Esophagus (tissue), 2 donors: ENCODE measurements around the gene DCTPP1. TPM values are rescaled to one million over a fixed set of nuclear protein-coding genes. Genes with fewer than 3 reads are reported as not detected.

Source experiments
- H3K27ac ChIP-seq, 2 donors: one replicate each; pipeline ENCODE4 v1.5.1; 2013; ENCODE audit warnings: low read depth in 2 of 2, mild to moderate bottlenecking in 2 of 2, inconsistent platforms in 1 of 2, low read length in 1 of 2, moderate library complexity in 1 of 2
- H3K27me3 ChIP-seq, 2 donors: one replicate each; pipeline ENCODE4 v1.6.1; 2013; ENCODE audit warnings: low read length in 2 of 2, control low read depth in 1 of 2, mild to moderate bottlenecking in 1 of 2; ENCODE audit not compliant: insufficient read depth in 2 of 2, control insufficient read depth in 1 of 2
- H3K36me3 ChIP-seq, 2 donors: one replicate each; pipeline ENCODE4 v1.6.1; 2013; ENCODE audit warnings: low read length in 1 of 2; ENCODE audit not compliant: control insufficient read depth in 2 of 2, insufficient read depth in 2 of 2
- H3K4me1 ChIP-seq, 2 donors: one replicate each; pipeline ENCODE4 v1.6.1; 2013; ENCODE audit warnings: low read length in 1 of 2; ENCODE audit not compliant: control insufficient read depth in 2 of 2, insufficient read depth in 2 of 2
- H3K4me3 ChIP-seq, 2 donors: one replicate each; pipeline ENCODE4 v1.5.1; 2013; ENCODE audit warnings: low read length in 2 of 2, mild to moderate bottlenecking in 2 of 2, low read depth in 1 of 2, moderate library complexity in 1 of 2
- H3K9me3 ChIP-seq, 2 donors: one replicate each; pipeline ENCODE4 v1.6.1; 2013; ENCODE audit warnings: mild to moderate bottlenecking in 2 of 2, low read depth in 1 of 2, low read length in 1 of 2, moderate library complexity in 1 of 2; ENCODE audit not compliant: control insufficient read depth in 2 of 2, insufficient read depth in 1 of 2
- WGBS, 2 donors: extraction: QIAGEN DNeasy Blood & Tissue Kit; methylation state at CpG; one replicate each; pipeline ENCODE4 v1.1.7; 2013; 5-methylcytosine and 5-hydroxymethylcytosine counted together
- polyA plus RNA-seq, 2 donors: library from polyadenylated mRNA; stranded (reverse); fragments of 200-250 nt; gene quantifications; one replicate each; pipeline ENCODE4 v1.2.3, GENCODE V29; 2013
- donor health status: healthy with polysubstance abuse.
- donor health status: Bipolar disorder and iron deficiency.

The DCTPP1 gene
- polyA plus RNA-seq, 2 donors: 9.5 to 32.6 TPM

DNA sequence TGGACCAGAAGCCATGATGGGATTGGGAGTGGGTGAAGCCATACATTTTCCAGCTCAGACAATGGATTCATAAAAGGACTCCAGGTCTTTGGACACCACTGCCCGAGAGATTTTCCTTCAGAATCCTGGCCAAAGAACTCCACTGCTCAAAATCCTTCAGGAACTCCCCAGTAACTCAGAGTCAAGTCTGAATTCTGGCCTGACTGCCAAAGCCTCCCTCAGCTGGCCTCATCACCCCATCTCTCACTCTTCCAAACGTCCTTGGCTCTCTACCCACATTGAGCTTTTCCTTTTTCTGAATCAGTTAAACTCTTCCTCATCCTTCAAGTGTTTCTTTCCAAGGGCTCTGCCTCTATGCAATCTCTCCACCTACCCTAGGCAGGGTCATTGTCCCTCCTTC, 46.3 kb downstream of the DCTPP1 start:
- Histone ChIP-seq H3K4me1 (peaks cover 4 to 6% of the 10 kb centered on the region in 2 donors), H3K27ac (no peak overlapping the region), H3K36me3 (no peaks in the 10 kb centered on the region), H3K27me3 (no peaks in the 10 kb centered on the region), H3K9me3 (no peaks in the 10 kb centered on the region), H3K4me3 (no peak overlapping the region)
- 41 to 42% methylated on average over 2 of the region's 2 CpGs for WGBS, 2 donors

DNA sequence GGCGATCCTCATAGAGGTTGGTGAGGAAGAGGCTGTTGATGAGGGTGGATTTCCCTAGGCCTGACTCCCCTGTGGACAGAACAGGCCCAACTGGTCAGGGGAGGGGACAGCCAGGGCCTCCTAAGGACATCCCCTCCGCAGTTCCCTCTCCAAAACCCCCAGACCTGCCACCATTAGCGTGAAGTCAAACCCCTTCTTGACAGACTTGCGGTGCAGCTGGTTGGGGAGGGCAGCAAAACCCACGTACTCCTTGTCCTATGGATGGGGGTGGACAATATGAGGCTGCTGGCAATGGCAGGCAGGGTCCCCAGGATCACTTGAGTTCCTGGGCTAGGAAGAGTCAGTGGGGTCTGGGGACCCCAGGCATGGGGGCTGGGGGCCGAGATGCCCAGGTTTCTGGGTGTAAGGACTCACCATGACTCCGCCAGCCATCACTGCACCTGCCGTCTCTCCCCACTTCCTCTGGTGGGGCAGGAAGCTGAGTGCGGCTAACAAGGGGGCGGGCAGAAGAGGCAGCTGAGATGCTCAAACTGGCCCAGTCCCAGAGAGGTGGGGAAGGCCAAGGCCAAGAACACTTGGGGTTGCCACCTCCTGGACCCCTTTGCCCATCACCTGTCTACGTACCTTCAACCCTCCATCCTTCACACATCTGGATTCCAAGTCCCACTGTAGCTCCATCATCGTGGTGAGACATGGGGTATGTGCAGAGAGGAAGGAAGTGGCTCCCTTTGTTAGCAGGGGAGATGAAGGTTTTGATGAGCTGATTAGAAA, 47.5 kb downstream of the DCTPP1 start, which contains the start of gene SEPTIN1:
Gene SEPTIN1, minus strand, starts transcription at position 451 of the 771 bp plus-strand sequence. Its CDS starts 19 bp downstream, at position 432.
- no peaks in the 10 kb centered on the region for H3K36me3 ChIP-seq
- no peaks in the 10 kb centered on the region for H3K9me3 ChIP-seq
- 45 to 58% methylated on average over 12 of the region's 12 CpGs for WGBS, 2 donors
- peaks cover 4 to 6% of the 10 kb centered on the region in 2 donors for H3K4me1 ChIP-seq
- peak within 1 kb of the TSS in 1 of 2 donors; percentile 8 for H3K4me3 ChIP-seq
- no peaks in the 10 kb centered on the region for H3K27me3 ChIP-seq
- peak within 1 kb of the TSS; percentile 15 to 38 for H3K27ac ChIP-seq

- WGBS, 2 donors: 75 to 78% methylated on average over 13 of the region's 13 CpGs
- no peak overlapping the region for H3K4me3 ChIP-seq
- H3K27ac ChIP-seq: peak overlapping the region; percentile 9 to 11
Measured at GRCh38 chr16:30381291-30382041, 48.4 kb downstream of the DCTPP1 start.

DNA sequence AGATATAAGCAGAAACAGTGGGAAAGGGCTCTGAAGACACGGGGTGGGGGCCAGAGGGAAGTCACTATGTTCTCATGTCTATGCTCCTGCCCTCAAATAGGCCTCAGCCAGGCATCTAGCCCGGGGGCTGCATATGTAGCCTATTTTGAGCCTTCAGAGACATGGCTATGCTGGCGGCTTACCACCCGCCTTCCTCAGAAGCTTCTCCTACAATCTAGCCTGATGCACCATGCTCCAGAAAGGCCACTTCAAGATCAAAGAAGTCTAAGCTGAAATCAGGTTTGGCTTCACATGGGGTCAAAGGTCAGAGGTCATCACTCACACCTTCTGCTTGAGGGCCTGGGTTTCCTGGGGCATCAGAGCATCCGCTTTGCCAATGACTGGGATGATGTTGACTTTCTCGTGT, 49.0 kb downstream of the DCTPP1 start:
- Histone ChIP-seq H3K4me3 (no peak overlapping the region), H3K36me3 (no peaks in the 10 kb centered on the region), H3K4me1 (peaks cover 4 to 8% of the 10 kb centered on the region in 2 donors), H3K27ac (no peak overlapping the region), H3K27me3 (no peaks in the 10 kb centered on the region), H3K9me3 (no peaks in the 10 kb centered on the region)
- WGBS, 2 donors: 75 to 87% methylated on average over 6 of the region's 6 CpGs

More at GRCh38 chr16:30381291-30382041, 48.4 kb downstream of the DCTPP1 start:
- Histone ChIP-seq H3K4me1 (peaks cover 4 to 6% of the 10 kb centered on the region in 2 donors), H3K36me3 (no peaks in the 10 kb centered on the region), H3K27me3 (no peaks in the 10 kb centered on the region), H3K9me3 (no peaks in the 10 kb centered on the region)

DNA sequence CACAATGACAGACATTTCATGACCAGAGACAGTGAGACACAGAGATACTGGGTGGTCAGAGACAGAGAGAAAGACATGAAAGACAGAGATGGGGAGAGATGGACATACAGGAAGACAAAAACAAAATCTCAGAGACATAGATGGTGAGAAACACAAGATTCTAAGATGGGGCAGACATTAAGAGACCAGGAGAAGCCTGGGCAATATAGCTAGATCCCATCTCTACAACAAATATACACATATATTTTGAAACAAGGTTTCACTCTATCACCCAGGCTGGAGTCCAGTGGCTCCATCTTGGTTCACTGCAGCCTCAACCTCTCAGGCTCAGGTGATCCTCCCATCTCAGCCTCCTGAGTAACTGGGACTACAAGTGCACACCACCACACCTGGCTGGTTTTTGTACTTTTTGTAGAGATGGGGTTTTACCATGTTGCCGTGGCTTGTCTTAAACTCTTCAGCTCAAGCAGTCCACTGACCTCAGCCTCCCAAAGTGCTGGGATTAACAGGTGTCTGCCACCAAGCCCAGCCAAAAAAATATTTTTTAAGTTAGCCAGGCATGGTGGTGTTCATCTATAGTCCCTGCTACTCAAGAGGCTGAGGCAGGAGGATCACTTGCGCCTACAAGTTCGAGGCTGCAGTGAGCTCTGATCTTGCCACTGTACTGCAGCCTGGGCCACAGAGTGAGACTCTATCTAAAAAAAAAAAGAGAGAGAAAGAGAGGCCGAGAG, 49.6 kb downstream of the DCTPP1 start:
- peaks cover 4 to 8% of the 10 kb centered on the region in 2 donors for H3K4me1 ChIP-seq
- no peaks in the 10 kb centered on the region for H3K36me3 ChIP-seq
- WGBS, 2 donors: 91 to 94% methylated on average over 4 of the region's 4 CpGs
- H3K27ac ChIP-seq: no peak overlapping the region
- H3K9me3 ChIP-seq: no peaks in the 10 kb centered on the region
- no peaks in the 10 kb centered on the region for H3K27me3 ChIP-seq
- H3K4me3 ChIP-seq: no peak overlapping the region

GRCh38 chr16:30379158-30379783, 50.6 kb downstream of the DCTPP1 start:
- Histone ChIP-seq H3K36me3 (no peaks in the 10 kb centered on the region), H3K4me3 (peak overlapping the region; percentile 58 to 73), H3K27ac (peak overlapping the region; percentile 100), H3K27me3 (no peaks in the 10 kb centered on the region), H3K4me1 (peaks cover 4 to 8% of the 10 kb centered on the region in 2 donors), H3K9me3 (no peaks in the 10 kb centered on the region)
- 23 to 30% methylated on average over 27 of the region's 27 CpGs for WGBS, 2 donors

DNA sequence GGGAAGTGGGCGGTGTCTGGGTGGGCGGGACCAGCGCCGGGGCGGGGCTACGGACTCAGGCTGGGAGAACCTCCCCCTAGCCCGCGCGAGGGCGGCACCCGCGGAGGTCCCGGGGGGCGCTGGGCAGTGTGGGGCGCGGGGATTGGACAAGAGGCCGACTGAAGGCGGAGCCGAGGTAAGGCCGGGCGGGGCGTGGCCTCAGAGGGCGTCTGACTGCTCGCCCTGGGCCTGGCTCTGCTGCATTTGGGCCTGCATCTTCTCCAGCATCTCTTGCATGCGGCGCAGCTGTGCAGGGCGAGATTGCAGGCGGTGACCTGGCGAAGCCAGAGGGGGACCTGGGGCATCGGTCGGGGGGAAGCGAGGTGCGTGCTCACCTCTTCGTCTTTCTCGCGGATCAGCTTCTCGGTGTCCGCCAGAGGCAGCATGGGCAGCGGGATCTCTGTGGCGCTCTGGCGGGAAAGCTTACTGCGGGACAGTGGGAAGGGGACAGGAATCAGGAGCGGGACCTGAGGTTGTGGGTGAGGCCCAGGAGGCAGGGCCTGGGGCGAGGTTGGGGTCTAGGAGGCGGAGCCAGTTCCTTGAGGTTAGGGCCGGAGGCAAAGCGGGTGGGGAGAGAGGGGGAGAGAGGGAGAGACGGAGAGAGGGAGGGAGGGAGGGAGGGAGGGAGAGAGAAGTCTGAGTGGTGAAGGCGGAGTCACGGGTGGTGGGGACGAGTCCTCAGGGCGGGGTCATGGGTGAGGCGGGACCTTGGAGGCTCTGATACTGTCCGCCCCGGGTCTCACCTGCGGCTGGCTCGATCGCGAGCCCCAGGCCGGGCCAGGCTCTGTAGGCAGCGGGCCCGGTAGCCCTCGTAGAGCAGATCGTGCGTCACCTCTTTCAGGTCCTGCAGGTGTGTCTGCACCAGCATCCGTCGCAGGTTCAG, 51.3 kb downstream of the DCTPP1 start:
- 1% methylated on average over 51 to 67 of the region's 67 CpGs for WGBS, 2 donors
- no peaks in the 10 kb centered on the region for H3K9me3 ChIP-seq
- peaks cover 4 to 8% of the 10 kb centered on the region in 2 donors for H3K4me1 ChIP-seq
- no peaks in the 10 kb centered on the region for H3K36me3 ChIP-seq
- no peaks in the 10 kb centered on the region for H3K27me3 ChIP-seq
- H3K4me3 ChIP-seq: peak overlapping the region; percentile 58 to 73
- H3K27ac ChIP-seq: peak overlapping the region; percentile 100

- H3K4me1 ChIP-seq: peaks cover 4 to 8% of the 10 kb centered on the region in 2 donors
- 0 to 1% methylated on average over 39 of the region's 39 CpGs for WGBS, 2 donors
- H3K27me3 ChIP-seq: no peaks in the 10 kb centered on the region
- peak overlapping the region; percentile 100 for H3K27ac ChIP-seq
- peak overlapping the region; percentile 55 to 73 for H3K4me3 ChIP-seq
- H3K36me3 ChIP-seq: no peaks in the 10 kb centered on the region
- H3K9me3 ChIP-seq: no peaks in the 10 kb centered on the region
Measured at GRCh38 chr16:30377812-30378235, 52.0 kb downstream of the DCTPP1 start.
